OCI-M1 (cell line): ENCODE measurements around the gene ALDH18A1.
A peak's percentile ranks its signal among the peaks of the same experiment; 100 is the strongest.
"Not testable (repeated sequence)": the region's sequence is repeated elsewhere in the genome, so short reads cannot be mapped to it uniquely, and the experiment has no call there.

Source experiments
- DNase-seq: peaks from one replicate; lab custom pipeline; 2025; lab: John Stamatoyannopoulos, UW

Gene ALDH18A1

GRCh38 chr10:95656291-95657164, at the start of gene ALDH18A1:
ALDH18A1 (minus strand) TSS chr10:95656711; CDS start chr10:95653377, 3,334 bp downstream.
- DNase-seq = peak; percentile 97

DNA sequence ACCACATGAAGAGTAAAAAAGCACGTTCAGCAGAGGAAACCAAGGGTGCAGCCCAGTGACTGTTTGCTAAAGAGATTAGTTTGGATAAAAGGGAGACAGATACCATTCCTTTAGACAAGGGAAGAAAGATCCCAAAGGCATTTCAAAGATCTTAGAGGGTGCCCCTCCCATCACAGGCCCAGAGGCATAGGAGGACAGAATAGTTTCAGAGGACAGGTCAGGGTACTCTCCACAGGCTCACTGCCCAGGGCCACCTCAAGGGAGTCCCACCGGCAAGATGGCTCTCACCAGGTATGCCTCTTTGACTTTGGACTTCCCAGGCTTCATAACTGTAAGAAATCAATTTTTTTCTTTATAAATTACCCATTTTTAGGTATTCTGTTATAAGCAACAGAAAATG, 41.9 kb upstream of the ALDH18A1 start:
- DNase-seq = no peak

DNA sequence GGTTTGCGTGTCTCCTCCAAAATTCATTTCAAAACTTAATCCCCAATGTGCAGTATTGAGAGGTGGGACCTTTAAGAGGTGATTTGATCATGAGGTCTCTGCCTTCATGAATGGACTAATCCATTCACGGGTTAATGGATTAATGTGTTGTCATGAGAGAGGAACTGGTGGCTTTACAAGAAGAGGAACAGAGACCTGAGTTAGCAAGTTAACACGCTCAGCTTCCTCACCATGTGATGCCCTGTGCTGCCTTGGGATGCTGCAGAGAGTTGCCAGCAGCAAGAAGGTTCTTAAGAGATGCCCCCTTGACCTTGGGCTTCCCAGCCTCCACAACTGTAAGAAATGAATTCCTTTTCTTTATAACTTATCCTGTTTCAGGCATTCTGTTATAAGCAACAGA, 40.9 kb upstream of the ALDH18A1 start:
- DNase-seq = no peak

DNA sequence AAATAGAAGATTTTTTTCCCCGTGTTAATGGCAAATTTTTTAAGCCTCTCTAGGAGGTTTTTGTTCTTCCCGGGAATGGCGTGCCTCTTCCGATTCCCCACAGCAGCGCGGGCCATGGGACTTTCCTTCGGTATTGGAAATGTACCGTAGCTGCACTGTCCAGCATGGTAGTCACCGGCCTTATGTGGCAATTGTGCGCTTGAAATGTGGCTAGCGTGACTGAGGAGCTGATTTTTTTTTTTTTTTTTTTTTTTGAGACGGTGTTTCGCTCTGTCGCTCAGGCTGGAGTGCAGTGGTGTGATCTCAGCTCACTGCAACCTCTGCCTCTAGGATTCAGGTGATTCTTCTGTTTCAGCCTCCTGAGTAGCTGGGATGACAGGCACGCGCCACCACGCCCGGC, 38.2 kb upstream of the ALDH18A1 start:
- DNase-seq = no peak

GRCh38 chr10:95693668-95694534, 37.4 kb upstream of the ALDH18A1 start, which contains the start of gene TCTN3:
TCTN3 (minus strand) TSS chr10:95693927; CDS start chr10:95693899, 28 bp downstream.
- DNase-seq = peak; percentile 100

- DNase-seq = peak; percentile 64
These were observed 36.7 kb upstream of the ALDH18A1 start for GRCh38 chr10:95693071-95693667.

DNA sequence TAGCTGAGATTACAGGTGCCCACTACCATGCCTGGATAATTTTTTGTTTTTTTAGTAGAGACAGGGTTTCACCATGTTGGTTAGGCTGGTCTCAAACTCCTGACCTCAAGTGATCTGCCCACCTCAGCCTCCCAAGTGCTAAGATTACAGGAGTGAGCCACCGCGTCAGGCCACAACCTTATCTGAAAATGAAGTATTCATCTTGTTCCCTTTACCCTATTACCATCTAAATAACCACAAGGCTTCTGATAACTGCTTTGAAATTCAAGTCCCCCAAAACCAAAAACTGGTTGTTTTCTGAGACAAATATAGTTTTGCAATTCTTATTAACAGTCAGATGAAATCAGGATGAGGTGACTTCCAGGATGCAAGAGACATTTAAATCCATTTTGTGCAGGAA, 34.8 kb upstream of the ALDH18A1 start:
- DNase-seq = no peak

- DNase-seq = no peak
These were observed 32.1 kb upstream of the ALDH18A1 start for GRCh38 chr10:95688648-95689047.

DNA sequence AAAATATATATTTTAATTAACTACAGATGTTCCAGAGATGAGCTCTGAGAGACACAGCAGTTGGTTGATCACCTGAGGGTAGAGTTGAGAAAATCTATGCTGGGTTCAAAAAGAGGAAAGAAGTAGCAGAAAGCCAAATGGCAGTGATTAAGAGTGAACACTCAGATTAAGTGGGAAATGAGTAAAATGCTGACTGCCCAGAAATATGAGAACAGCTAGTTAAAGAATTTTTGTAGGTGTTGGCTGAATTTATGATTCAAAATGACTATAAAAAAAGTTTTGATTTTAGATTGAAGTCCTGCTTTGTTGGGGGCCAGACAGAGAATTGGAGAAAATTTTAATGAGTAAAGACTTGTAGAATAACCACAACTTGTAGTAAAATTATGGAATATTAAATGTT, 27.5 kb upstream of the ALDH18A1 start:
- DNase-seq = no peak

GRCh38 chr10:95675403-95676116, 19.0 kb upstream of the ALDH18A1 start:
- no peak for DNase-seq

GRCh38 chr10:95674643-95675042, 18.1 kb upstream of the ALDH18A1 start:
- DNase-seq = no peak

DNA sequence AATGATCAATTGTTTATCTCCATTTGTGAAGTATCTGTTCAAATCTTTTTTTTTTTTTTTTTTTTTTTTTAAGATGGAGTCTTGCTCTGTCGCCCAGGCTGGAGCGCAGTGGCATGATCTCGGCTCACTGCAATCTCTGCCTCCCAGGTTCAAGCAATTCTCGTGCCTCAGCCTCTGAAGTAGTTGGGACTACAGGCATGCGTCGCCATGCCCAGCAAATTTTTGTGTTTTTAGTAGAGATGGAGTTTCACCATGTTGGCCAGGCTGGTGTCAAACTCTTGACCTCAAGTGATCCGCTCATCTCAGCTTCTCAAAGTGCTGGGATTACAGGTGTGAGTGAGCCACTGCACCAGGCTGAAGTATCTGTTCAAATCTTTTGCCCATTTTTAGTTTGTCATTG, 16.1 kb upstream of the ALDH18A1 start:
- not testable (repeated sequence) for DNase-seq

- peak; percentile 93 for DNase-seq
These were observed 8.0 kb upstream of the ALDH18A1 start for GRCh38 chr10:95664543-95664942.

- no peak for DNase-seq
These were observed 7.0 kb upstream of the ALDH18A1 start for GRCh38 chr10:95663496-95663895.

DNA sequence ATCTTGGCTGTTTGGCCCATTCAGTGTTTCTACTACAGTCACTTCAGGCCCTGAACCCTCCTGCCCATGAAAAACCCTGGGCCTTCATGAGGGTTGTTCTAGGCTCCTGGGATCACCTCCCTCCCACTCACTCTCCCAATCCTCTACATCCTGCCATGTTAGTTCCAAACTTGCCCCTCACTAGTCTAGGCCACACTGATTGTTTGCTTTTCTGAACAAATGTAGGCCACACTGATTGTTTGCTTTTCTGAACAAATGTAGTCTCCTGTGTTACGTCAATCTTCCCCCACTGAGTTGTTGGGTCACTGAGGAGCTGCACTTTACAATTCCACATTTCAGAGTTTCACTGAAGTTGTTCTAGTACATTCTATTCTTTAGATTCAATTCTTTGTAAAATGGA, 5.3 kb upstream of the ALDH18A1 start:
- DNase-seq = no peak

DNA sequence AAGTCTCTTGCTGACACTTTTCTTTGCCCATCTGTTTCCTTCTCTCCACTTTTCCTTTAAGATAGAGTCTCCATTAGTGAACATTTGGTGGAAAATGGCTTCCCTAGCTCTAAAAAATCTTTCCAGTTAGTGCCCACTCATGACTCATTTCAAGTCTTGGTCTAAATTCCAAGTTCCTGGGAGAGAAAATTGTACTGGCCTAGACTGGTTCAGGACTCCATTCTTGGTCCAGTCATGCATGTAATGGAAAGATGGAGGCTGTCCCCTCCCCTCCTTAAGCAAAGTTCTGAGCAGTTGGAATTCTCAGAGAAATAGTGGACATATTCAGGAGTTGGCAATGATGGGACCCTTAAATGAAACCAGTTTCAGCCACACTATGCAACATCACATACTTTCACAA, 3.8 kb upstream of the ALDH18A1 start:
- DNase-seq = no peak

DNA sequence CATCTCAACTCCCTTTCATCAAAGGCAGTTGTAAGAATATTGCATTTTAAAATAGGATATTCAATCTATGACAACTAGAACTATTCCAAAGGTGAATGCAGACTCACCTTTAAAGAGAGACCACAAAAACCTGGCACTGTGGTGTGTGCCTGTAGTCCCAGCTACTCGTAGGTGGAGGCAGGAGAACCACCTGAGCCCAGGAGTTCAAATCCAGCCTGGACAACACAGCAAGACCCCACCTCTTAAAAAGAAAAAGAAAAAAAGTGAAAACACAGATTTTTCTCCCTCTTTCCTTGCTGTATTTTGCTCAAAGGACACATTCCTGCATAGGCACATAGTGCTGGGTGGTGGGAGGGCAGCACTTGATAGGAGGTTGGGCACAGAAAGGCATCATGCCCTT, 739 bp upstream of the ALDH18A1 start:
- no peak for DNase-seq

GRCh38 chr10:95655571-95656290, 780 bp downstream of the ALDH18A1 start:
- peak; percentile 73 for DNase-seq

GRCh38 chr10:95653895-95654294, 2.6 kb downstream of the ALDH18A1 start:
- no peak for DNase-seq

- DNase-seq = no peak
These were observed 5.0 kb downstream of the ALDH18A1 start for GRCh38 chr10:95651346-95652060.
